ENCODE measurements around the gene SLC8A1.

DNA sequence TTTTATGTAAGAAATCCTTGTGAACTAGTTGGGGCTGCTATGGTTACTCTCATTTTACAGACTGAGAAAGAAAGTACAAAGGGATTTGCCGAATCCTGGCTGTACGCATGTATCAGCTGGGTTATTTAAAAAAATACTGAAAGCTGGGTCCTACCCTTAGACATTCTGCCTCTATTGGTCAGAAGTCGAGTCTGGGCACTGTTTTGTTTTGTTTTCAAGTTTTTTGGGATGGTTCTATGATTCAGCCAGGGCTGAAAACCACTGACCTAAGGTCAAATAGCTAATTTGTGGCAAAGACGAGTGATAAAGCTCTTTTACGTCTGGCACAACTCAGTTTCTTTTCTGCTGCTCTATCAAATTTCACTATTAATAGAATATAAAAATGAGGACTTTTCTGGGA lies 5.9 kb upstream of the SLC8A1 start:
- no peak for TF ChIP-seq POLR2A (IDR thresholded peaks at IDR 0.05)
- TF ChIP-seq, protein P1, sequence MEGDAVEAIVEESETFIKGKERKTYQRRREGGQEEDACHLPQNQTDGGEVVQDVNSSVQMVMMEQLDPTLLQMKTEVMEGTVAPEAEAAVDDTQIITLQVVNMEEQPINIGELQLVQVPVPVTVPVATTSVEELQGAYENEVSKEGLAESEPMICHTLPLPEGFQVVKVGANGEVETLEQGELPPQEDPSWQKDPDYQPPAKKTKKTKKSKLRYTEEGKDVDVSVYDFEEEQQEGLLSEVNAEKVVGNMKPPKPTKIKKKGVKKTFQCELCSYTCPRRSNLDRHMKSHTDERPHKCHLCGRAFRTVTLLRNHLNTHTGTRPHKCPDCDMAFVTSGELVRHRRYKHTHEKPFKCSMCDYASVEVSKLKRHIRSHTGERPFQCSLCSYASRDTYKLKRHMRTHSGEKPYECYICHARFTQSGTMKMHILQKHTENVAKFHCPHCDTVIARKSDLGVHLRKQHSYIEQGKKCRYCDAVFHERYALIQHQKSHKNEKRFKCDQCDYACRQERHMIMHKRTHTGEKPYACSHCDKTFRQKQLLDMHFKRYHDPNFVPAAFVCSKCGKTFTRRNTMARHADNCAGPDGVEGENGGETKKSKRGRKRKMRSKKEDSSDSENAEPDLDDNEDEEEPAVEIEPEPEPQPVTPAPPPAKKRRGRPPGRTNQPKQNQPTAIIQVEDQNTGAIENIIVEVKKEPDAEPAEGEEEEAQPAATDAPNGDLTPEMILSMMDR (IDR thresholded peaks at IDR 0.05) = no peak

Measured in testis (tissue), 2 donors.